ENCODE data around the gene LY6G6F. TPM values are rescaled to one million over a fixed set of nuclear protein-coding genes. Genes with fewer than 3 reads are reported as not detected.

Gene LY6G6F
- total RNA-seq, 4 donors from 2014 or later: not detected

GRCh38 chr6:31658983-31659648 is 47.5 kb upstream of the LY6G6F start:
- no peaks in the 10 kb centered on the region for H3K27me3 ChIP-seq
- H3K27ac ChIP-seq: peak overlapping the region; percentile 88 to 95 (median 90)
- WGBS, 2 donors (ENCODE audit: low coverage in 1 of 2): 89% methylated on average over 11 of the region's 13 CpGs; no CpG with 5 or more reads in 1 of the 2 donors
- peaks cover 0 to 6% (median 0%) of the 10 kb centered on the region in 4 donors for H3K36me3 ChIP-seq
- H3K4me3 ChIP-seq: peak overlapping the region; percentile 63 to 87 (median 76)
- DNase-seq: no peak
- no peaks in the 10 kb centered on the region for H3K9me3 ChIP-seq
- H3K4me1 ChIP-seq: peaks cover 30 to 72% (median 40%) of the 10 kb centered on the region in 4 donors
- intact Hi-C loops (cut with DNase I; ENCODE audit: low total_unique reads): no loop called here
- TF ChIP-seq POLR2A (IDR thresholded peaks at IDR 0.05) (no peak), POLR2AphosphoS5 (IDR thresholded peaks at IDR 0.05) (no peak), EP300 (IDR thresholded peaks at IDR 0.05; ENCODE audit: low read depth) (no peak)
- TF ChIP-seq, protein P1, sequence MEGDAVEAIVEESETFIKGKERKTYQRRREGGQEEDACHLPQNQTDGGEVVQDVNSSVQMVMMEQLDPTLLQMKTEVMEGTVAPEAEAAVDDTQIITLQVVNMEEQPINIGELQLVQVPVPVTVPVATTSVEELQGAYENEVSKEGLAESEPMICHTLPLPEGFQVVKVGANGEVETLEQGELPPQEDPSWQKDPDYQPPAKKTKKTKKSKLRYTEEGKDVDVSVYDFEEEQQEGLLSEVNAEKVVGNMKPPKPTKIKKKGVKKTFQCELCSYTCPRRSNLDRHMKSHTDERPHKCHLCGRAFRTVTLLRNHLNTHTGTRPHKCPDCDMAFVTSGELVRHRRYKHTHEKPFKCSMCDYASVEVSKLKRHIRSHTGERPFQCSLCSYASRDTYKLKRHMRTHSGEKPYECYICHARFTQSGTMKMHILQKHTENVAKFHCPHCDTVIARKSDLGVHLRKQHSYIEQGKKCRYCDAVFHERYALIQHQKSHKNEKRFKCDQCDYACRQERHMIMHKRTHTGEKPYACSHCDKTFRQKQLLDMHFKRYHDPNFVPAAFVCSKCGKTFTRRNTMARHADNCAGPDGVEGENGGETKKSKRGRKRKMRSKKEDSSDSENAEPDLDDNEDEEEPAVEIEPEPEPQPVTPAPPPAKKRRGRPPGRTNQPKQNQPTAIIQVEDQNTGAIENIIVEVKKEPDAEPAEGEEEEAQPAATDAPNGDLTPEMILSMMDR (IDR thresholded peaks at IDR 0.05): no peak
- in situ Hi-C loops (cut with MboI; ENCODE audit: low pct_ligation_motif_present in 1 of 4, low pct_unique_long_range_greater_than_20kb in 1 of 4, low sequenced_read_pairs in 3 of 4): no loop called here

GRCh38 chr6:31659649-31660380 is 46.9 kb upstream of the LY6G6F start:
- peaks cover 30 to 77% (median 44%) of the 10 kb centered on the region in 4 donors for H3K4me1 ChIP-seq
- intact Hi-C loops (cut with DNase I; ENCODE audit: low total_unique reads): no loop called here
- no peaks in the 10 kb centered on the region for H3K27me3 ChIP-seq
- peak overlapping the region; percentile 63 to 87 (median 76) for H3K4me3 ChIP-seq
- TF ChIP-seq, protein P1 (IDR thresholded peaks at IDR 0.05): no peak
- TF ChIP-seq EP300 (IDR thresholded peaks at IDR 0.05; ENCODE audit: low read depth) (no peak), POLR2AphosphoS5 (IDR thresholded peaks at IDR 0.05) (no peak), POLR2A (IDR thresholded peaks at IDR 0.05) (no peak)
- peak overlapping the region; percentile 88 to 95 (median 90) for H3K27ac ChIP-seq
- H3K36me3 ChIP-seq: peaks cover 0 to 6% (median 0%) of the 10 kb centered on the region in 4 donors
- H3K9me3 ChIP-seq: no peaks in the 10 kb centered on the region
- in situ Hi-C loops (cut with MboI; ENCODE audit: low pct_ligation_motif_present in 1 of 4, low pct_unique_long_range_greater_than_20kb in 1 of 4, low sequenced_read_pairs in 3 of 4): no loop called here
- peak; percentile 40 for DNase-seq
- 5 to 17% methylated on average over 4 to 6 of the region's 13 CpGs for WGBS, 2 donors (ENCODE audit: low coverage in 1 of 2)

DNA sequence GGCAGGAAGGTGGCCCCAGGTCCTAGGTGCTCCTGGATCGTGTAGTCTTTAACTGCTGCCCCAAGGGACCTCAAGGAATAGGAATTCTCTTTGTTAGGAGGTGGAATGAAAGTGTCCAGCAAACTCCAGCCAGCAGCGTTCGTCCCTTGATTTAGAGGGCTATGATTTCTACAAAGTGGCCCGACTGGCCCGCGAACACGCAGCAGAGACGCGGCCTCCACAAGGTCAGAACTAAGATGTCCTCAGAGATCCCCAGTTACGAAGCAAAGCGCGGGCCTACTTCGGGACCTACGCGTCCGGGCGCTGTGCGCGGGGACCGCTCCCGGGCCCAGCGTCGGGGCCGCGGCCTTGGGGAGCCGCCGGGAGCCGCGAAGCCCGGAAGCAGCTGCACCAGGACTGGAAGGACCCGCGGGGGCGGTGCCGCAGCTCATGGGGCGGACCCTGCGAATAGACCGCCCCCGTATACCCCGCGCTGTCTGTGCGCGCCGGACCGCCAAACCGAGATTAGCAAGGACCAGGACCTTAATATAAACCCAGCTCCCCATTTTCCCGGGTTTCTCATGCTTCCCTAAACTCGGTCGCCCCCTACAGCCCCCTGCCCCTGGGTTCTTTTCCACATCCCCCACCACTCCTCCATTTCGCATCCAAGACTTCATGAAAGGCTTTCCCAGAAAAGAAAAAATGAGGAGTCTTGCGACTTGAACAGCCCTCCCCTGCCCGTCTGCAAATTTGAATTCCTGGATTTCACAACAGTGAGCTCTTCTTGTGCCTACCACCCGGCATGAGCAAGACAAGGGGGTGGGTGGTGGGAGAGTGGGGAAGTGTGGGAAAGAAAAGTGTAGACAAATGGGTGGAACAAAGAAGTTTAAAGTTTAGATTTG is 46.0 kb upstream of the LY6G6F start, which contains the start of gene C6orf47:
C6orf47 (minus strand) TSS at position 398 of the 881 bp plus-strand sequence. CDS start 831 bp downstream, outside the sequence.
- in situ Hi-C loops (cut with MboI; ENCODE audit: low pct_ligation_motif_present in 1 of 4, low pct_unique_long_range_greater_than_20kb in 1 of 4, low sequenced_read_pairs in 3 of 4): no loop called here
- H3K4me3 ChIP-seq: peak within 1 kb of the TSS; percentile 63 to 87 (median 76)
- DNase-seq: peak; percentile 91
- 0 to 1% methylated on average over 2 to 35 of the region's 52 CpGs for WGBS, 2 donors (ENCODE audit: low coverage in 1 of 2)
- TF ChIP-seq EP300 (IDR thresholded peaks at IDR 0.05; ENCODE audit: low read depth): no peak
- TF ChIP-seq, protein P1 (IDR thresholded peaks at IDR 0.05): no peak
- TF ChIP-seq POLR2AphosphoS5 (IDR thresholded peaks at IDR 0.05): peak; percentile 86 to 96 (median 95)
- peak; percentile 95 for TF ChIP-seq POLR2A (IDR thresholded peaks at IDR 0.05)
- no peaks in the 10 kb centered on the region for H3K27me3 ChIP-seq
- H3K27ac ChIP-seq: peak within 1 kb of the TSS; percentile 88 to 95 (median 90)
- peaks cover 30 to 75% (median 44%) of the 10 kb centered on the region in 4 donors for H3K4me1 ChIP-seq
- H3K36me3 ChIP-seq: peaks cover 0 to 6% (median 0%) of the 10 kb centered on the region in 4 donors
- H3K9me3 ChIP-seq: no peaks in the 10 kb centered on the region
- intact Hi-C loops (cut with DNase I; ENCODE audit: low total_unique reads): no loop called here

Measured in transverse colon (tissue), 4 donors.